GM15510 (cell line): ENCODE results near the gene SHISAL1.

ENCODE experiments used
- POLR2A ChIP-seq: IDR thresholded peaks from 3 replicates; pipeline ENCODE4 v1.6.1; 2011; ENCODE audit warnings: borderline replicate concordance; ENCODE audit not compliant: insufficient read length; ENCODE audit errors: extremely low read depth

The SHISAL1 gene

DNA sequence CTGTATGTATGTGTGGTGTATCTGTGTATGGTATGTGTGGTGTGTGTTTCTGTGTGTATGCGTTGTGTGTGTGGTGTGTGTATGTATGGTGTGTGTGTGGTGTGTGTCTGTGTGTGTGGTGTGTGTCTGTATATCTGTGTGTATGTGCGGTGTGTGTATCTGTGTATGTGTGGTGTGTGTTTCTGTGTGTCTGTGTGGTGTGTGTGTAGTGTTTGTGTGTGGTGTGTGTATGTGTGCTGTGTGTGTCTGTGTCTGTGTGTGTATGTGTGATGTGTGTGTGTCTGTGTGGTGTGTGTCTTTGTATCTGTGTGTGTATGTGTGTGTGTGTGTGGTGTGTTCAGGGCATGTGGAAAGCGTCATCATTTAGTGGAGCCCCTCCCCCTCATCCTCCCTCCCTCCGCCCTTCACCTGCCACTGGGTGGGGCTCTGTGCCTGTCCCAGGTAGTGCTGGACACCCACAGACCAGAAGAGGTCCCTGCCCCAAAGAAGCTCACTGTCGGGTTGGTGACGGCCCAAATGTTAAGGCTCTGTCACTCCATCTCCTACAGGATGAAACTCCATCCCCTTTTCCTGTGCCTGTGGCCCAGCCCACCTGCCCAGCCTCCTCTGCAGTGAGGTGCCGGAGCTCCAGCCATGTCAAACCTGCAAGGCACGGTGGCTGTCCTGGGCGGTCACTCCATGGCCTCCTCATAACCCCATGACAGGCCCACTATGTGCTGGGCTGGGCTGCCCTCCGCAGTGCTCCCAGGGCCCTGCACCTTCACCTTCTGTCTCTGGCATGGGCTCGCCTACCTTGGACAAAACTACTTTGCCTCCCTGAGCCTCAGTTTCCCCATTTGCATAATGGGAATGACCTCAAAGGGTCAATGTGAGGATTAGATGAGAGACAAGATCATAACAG lies 23.4 kb upstream of the SHISAL1 start:
- TF ChIP-seq POLR2A, result no peak

DNA sequence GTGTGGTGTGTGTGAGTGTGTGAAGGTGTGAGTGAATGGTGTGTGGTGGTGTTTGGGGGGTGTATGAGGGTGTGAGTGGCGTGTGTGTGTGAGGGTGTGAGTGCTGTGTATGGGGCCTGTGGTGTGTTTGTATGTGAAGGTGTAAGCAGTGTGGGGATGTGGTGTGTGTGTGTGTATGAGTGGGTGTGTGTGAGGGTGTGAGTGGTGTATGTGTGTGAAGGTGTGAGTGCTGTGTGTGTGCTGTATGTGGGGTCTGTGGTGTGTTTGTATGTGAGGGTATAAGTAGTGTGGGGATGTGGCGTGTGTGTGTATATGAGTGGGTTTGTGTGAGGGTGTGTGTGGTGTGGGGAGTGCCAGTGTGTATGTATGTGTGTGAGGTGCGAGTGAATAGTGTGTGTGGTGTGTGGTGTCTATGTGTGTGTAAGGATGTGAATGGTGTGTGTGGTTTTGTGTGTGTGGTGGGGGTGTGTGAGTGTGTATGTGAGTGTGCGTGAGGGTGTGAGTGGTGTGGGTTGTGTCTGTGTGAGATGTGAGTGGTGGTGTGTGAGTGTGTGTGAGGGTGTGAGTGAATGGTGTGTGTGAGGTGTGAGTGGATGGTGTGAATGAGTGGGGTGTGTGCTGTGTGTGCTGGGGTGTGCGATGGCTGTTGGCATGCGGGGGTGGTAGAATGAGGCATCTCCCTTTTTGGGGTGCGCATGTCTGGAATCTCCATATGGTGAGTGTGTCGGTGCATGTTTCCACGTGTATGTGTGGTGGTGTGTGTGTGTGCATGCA lies 22.5 kb upstream of the SHISAL1 start:
- no peak for TF ChIP-seq POLR2A

DNA sequence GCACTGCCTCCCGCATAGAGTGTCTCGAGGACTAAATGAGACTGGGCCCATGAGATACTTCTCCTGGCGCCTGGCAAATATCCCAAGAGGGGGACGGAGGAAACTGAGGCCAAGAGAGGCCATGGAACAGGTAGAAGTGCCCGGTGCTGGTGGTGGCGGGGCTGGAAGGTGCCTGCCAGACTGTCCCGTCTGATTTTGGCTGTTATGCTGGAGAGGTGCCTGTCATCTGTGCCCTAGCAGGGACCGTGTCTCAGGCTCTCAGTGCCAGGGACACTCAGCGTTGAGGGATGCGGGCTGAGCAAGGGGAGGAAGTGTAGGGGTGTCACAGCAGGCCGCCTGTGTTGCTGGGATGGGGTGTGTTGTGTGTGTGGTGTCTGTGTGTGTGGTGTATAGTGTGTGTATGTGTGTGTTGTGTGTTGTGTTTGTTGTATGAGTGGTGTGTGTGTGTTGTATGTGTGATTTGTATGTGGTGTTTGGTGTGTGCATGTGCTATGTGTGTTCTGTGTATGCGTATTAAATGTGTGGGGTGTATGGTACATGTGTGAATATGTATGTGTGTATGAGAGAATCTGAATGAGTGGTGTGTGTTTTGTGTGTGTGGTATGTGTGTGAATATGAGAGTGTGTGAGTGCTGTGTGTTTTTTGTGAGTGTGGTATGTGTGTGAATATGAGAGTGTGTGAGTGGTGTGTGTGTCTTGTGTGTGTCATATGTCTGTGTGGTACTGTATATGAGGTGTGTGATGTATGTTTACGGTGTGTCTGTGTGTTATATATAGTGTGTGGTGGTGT lies 21.3 kb upstream of the SHISAL1 start:
- TF ChIP-seq POLR2A, result no peak

DNA sequence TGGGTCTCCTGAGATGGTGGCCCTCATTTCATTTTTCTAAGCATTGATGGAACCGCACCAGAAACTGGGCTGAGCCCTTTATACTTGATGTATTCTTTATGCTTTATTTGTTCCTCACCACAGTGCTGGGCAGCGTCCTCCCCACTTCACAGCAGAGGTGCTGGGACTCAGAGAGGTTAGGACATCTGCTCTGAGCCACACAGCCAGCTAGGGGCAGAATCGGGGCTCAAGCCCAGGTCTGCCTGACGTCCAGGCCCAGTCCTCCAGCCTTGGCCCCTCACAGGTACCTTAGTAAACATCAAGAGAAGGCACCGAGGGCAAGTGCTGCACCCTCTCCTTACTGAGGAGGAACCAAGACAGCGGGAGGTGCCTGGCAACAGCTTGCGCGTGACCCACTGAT lies 20.2 kb upstream of the SHISAL1 start:
- TF ChIP-seq POLR2A, result no peak

DNA sequence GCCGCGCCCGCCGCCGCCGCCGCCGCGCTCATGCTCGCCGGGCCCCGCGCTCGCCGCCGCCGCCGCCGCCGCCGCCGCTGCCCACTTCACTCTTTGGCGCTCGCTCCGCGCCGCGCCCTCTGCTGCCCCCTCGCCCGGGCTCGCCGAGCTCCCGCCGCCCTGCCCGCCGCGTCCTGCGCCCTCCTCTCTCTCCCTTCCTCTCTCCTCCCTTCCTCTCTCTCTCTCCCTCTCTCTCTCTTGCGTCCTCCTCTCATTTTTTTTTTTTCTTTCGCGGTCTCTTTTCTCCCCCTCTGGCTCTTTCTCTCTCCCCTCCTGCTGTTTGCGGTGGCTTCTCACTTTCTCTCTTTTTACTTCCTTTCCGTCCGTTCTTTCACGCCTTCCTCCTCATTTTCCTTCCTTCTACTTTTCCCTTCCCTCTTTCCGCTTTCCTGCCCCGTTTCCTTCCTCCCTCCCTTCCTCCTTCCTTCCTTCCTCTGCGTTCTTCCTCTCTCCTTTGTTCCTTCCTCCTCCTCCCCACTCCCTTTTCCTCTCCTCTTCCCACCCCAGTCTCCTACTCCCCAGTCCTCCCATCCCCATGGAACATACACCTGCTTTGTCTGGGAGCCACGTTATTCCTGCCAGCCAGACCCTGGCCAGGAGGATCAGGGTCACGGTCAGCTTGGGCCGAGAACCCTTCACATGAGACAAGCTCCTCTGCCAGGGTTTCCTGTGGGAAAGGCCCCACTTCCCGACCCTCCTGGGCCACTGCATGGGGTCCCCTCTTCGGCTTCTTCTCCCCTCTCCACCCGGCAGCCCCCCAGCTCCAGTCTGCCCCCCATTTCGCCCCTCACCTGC lies 19.3 kb upstream of the SHISAL1 start:
- no peak for TF ChIP-seq POLR2A

GRCh38 chr22:44330744-44331660 lies 18.3 kb upstream of the SHISAL1 start:
- TF ChIP-seq POLR2A, result no peak

DNA sequence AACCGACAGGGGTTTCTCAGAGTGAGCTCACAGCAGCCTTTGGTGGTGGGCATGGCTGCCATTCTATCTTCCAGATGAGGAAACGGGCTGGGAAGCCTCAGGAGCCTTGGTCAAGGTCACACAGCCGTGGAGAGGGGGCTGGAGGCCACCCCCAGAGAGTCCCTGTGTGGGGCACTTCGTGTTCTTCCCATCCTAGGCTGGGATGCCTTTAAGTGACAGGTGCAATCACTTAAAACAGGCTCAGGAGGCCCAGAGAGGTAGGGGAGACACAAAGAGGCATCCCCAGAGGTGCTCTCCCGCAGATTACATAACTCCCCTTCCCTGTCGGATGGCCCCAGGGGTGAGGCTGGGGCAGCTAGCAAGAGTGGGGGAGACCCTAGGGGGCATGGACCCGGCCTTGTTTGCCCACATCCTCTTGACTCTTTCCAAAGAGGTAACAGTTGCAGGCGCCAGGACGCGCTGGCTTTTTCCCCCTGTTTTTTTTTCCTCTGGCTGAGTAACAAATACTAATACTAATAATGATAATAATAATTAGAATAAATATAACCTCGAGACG lies 17.5 kb upstream of the SHISAL1 start:
- no peak for TF ChIP-seq POLR2A

DNA sequence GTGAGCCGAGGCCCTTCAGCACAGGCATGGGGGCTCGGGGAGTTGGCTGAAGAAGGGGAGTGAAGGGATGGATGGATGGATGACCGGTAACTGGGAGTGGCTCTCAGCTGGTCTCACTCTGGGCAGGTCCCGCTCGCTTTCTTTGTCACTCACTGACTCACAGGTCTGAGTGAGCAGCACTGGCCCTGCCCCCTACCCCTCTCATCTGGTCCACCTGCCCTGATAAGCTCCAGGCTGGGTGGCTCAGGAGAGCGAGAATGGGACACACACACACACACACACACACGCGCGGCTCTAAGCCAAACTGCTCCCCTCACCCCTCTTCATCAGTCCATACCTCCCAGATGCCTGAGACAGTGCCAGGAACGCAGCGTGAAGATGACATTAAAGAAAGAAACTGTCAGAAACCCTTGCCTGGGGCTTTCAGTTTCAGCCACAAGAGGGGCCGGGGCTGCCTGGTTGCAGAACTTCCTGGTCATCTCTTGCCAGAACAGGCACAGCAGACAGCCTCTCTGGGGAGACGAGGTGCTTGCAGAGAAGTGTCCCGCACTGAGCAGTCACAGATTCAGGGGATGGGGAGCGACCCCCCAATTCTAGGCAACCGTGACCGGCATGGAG lies 16.5 kb upstream of the SHISAL1 start:
- TF ChIP-seq POLR2A, result no peak

- TF ChIP-seq POLR2A, result no peak
Observed at GRCh38 chr22:44328762-44329161, 16.0 kb upstream of the SHISAL1 start.

GRCh38 chr22:44328326-44328725 lies 15.6 kb upstream of the SHISAL1 start:
- TF ChIP-seq POLR2A, result no peak

GRCh38 chr22:44326491-44326885 lies 13.7 kb upstream of the SHISAL1 start:
- TF ChIP-seq POLR2A, result no peak

GRCh38 chr22:44325718-44326490 lies 13.2 kb upstream of the SHISAL1 start:
- TF ChIP-seq POLR2A, result no peak
